Activated B cell treated with CpG ODN at 0.5 μM for 24 hours (primary cell): ENCODE results near the gene APOBEC3F. TPM values are rescaled to one million over a fixed set of nuclear protein-coding genes. Genes with fewer than 3 reads are reported as not detected.
"Not testable (repeated sequence)": the region's sequence is repeated elsewhere in the genome, so short reads cannot be mapped to it uniquely, and the experiment has no call there.

Experiments used
- ATAC-seq: fragments of 200-7000 bp; cut with Tn5 transposase; one replicate; pipeline ENCODE4 v1.10.0; 2021; ENCODE audit warnings: low read depth, mild to moderate bottlenecking, moderate library complexity
- CTCF ChIA-PET: fragments of 350-600 bp; sonication (Branson Sonifier 250); formaldehyde crosslinking; loops from one replicate; lab custom pipeline; 2021; ENCODE audit warnings: antibody characterized with exemption; lab: Charles Lee
- POLR2A ChIA-PET: fragments of 350-600 bp; sonication (Branson Sonifier 250); formaldehyde crosslinking; loops from one replicate; lab custom pipeline; 2021; ENCODE audit warnings: antibody characterized with exemption; lab: Charles Lee
- DNase-seq: peaks from one replicate; pipeline ENCODE4 v3.0.0; 2022
- H3K27ac Mint-ChIP-seq: one replicate; pipeline ENCODE4 v1.8.0; 2020; ENCODE audit warnings: mixed read lengths
- H3K27me3 Mint-ChIP-seq: one replicate; pipeline ENCODE4 v1.8.0; 2021; ENCODE audit warnings: mixed read lengths
- H3K36me3 Mint-ChIP-seq: one replicate; pipeline ENCODE4 v1.8.0; 2021; ENCODE audit warnings: low read depth, mixed read lengths
- H3K4me1 Mint-ChIP-seq: one replicate; pipeline ENCODE4 v1.8.0; 2021; ENCODE audit warnings: mixed read lengths
- H3K4me3 Mint-ChIP-seq: one replicate; pipeline ENCODE4 v1.8.0; 2020; ENCODE audit warnings: mild to moderate bottlenecking, mixed read lengths
- H3K9me3 Mint-ChIP-seq: one replicate; pipeline ENCODE4 v1.8.0; 2020; ENCODE audit warnings: mixed read lengths
- intact Hi-C: fragments of 100-400 bp; cut with micrococcal nuclease; formaldehyde crosslinking; loops from one replicate; pipeline ENCODE4 v1.15.1; 2024
- total RNA-seq: library from RNA; stranded (reverse); gene quantifications from 2 replicates; pipeline ENCODE4 v1.2.3, GENCODE V29; 2022
- TF ChIP-seq, protein P1 (sequence below): fragments of 200-600 bp; IDR thresholded peaks from one replicate; pipeline ENCODE4 v1.8.0; 2022; ENCODE audit warnings: antibody characterized with exemption, mild to moderate bottlenecking

Gene APOBEC3F
- total RNA-seq, 1 donor from 2014 or later = 82.4 TPM

GRCh38 chr22:39007177-39007576 lies 33.5 kb upstream of the APOBEC3F start:
- CTCF ChIA-PET = interaction anchor here (1.0 to 4.0 kb wide), 10 partner anchors 111 to 312 kb away, joined by 3 to 17 read pairs (median 6); no protein-coding TSS in a partner anchor
- H3K36me3 Mint-ChIP-seq = no peaks in the 10 kb centered on the region
- no peak overlapping the region for H3K27ac Mint-ChIP-seq
- ATAC-seq (no peak), DNase-seq (no peak)
- no peaks in the 10 kb centered on the region for H3K9me3 Mint-ChIP-seq
- H3K4me1 Mint-ChIP-seq = peaks cover 32% of the 10 kb centered on the region
- TF ChIP-seq, protein P1, sequence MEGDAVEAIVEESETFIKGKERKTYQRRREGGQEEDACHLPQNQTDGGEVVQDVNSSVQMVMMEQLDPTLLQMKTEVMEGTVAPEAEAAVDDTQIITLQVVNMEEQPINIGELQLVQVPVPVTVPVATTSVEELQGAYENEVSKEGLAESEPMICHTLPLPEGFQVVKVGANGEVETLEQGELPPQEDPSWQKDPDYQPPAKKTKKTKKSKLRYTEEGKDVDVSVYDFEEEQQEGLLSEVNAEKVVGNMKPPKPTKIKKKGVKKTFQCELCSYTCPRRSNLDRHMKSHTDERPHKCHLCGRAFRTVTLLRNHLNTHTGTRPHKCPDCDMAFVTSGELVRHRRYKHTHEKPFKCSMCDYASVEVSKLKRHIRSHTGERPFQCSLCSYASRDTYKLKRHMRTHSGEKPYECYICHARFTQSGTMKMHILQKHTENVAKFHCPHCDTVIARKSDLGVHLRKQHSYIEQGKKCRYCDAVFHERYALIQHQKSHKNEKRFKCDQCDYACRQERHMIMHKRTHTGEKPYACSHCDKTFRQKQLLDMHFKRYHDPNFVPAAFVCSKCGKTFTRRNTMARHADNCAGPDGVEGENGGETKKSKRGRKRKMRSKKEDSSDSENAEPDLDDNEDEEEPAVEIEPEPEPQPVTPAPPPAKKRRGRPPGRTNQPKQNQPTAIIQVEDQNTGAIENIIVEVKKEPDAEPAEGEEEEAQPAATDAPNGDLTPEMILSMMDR = no peak
- POLR2A ChIA-PET = no interaction called here
- H3K27me3 Mint-ChIP-seq = no peaks in the 10 kb centered on the region
- H3K4me3 Mint-ChIP-seq = no peak overlapping the region
- intact Hi-C loops = loop anchor here (1.0 kb wide), 4 partner anchors 111 to 304 kb away; no protein-coding TSS in a partner anchor

- peaks cover 36% of the 10 kb centered on the region for H3K4me1 Mint-ChIP-seq
- H3K27me3 Mint-ChIP-seq, intact Hi-C loops, H3K27ac Mint-ChIP-seq, H3K4me3 Mint-ChIP-seq, ATAC-seq, DNase-seq, H3K9me3 Mint-ChIP-seq, H3K36me3 Mint-ChIP-seq: not testable (repeated sequence)
- ChIA-PET CTCF (interaction anchor here (0.7 to 4.0 kb wide), 8 partner anchors 41 to 310 kb away, joined by 3 to 17 read pairs (median 5); no protein-coding TSS in a partner anchor), POLR2A (interaction anchor here (0.7 to 1.4 kb wide), 2 partner anchors 90 to 311 kb away, joined by 3 to 4 read pairs; partner anchors contain the start of gene RPL3)
These were observed 32.3 kb upstream of the APOBEC3F start for GRCh38 chr22:39008271-39008850.

GRCh38 chr22:39010946-39011345 lies 29.7 kb upstream of the APOBEC3F start:
- no peaks in the 10 kb centered on the region for H3K27me3 Mint-ChIP-seq
- peaks cover 55% of the 10 kb centered on the region for H3K4me1 Mint-ChIP-seq
- no peaks in the 10 kb centered on the region for H3K9me3 Mint-ChIP-seq
- peaks cover 10% of the 10 kb centered on the region for H3K36me3 Mint-ChIP-seq
- TF ChIP-seq, protein P1 = no peak
- ChIA-PET CTCF (no interaction called here), POLR2A (interaction anchor here (1.1 kb wide), 1 partner anchor 309 kb away, joined by 3 read pairs; no protein-coding TSS in a partner anchor)
- no peak for ATAC-seq
- no peak overlapping the region for H3K4me3 Mint-ChIP-seq
- intact Hi-C loops = no loop called here
- no peak for DNase-seq
- peak overlapping the region; percentile 72 for H3K27ac Mint-ChIP-seq

DNA sequence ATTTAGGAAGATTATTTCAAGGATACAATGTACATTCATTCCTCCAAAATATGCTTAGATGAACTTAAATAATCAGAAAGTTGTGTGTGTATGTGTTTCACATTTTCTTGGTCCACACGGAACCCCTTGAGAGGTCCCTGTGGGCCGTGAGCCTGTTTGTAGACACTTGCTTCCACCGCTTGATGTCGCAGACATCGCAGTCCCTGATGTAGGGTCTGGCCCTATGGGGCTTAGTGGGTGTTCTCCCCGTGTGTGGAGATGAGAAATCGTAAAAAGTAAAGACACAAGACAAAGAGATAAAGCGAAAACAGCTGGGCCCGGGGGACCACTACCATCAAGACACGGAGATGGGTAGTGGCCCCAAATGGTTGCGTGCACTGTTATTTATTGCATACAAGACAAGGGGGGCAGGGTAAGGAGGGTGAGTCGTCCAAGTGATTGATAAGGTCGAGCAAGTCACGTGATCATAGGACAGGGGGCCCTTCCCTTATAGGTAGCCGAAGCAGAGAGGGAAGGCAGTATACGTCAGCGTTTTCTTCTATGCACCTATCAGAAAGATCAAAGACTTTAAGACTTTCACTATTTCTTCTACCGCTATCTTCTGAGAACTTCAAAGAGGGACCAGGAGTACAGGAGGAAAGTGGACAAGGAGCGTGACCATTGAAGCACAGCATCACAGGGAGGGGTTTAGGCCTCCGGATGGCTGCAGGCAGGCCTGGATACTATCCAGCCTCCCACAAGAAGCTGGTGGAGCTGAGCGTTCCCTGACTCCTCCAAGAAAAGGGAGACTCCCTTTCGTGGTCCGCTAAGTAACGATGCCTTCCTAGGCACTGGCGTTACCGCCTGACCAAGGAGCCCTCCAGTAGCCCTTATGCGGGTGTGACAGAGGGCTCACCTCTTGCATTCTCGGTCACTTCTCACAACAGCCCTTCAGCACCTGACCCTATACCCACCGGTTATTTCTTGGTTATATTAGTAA lies 27.8 kb upstream of the APOBEC3F start:
- ChIA-PET POLR2A (interaction anchor here (0.6 to 4.1 kb wide), 10 partner anchors 23 to 307 kb away, joined by 3 to 24 read pairs (median 4); no protein-coding TSS in a partner anchor), CTCF (interaction anchor here (1.0 to 2.4 kb wide), 5 partner anchors 9 to 516 kb away, joined by 4 to 6 read pairs (median 5); no protein-coding TSS in a partner anchor)
- Mint-ChIP-seq H3K9me3 (no peaks in the 10 kb centered on the region), H3K36me3 (peaks cover 19% of the 10 kb centered on the region), H3K4me3 (no peak overlapping the region), H3K27ac (peak overlapping the region; percentile 77), H3K4me1 (peaks cover 59% of the 10 kb centered on the region), H3K27me3 (no peaks in the 10 kb centered on the region)
- DNase-seq = no peak
- ATAC-seq = no peak
- intact Hi-C loops = no loop called here
- TF ChIP-seq, protein P1 = no peak

DNA sequence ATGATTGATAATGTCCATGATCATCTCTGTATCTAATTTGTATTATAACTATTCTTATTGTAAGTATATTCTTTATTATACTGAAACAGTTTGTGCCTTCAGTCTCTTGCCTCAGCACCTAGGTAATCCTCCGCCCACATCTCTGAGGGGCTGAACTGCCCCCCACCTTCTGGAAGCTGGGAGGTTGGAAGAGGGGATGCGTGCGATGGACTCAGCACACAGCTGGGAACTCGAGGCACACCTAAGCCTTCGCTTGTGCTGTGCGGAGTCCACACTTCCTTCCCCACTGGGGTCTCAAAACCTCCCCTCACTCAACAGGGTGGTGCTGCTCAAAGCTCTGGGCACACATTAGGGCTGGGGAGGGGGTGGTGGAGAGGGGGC lies 27.1 kb upstream of the APOBEC3F start:
- H3K27me3 Mint-ChIP-seq, DNase-seq, ATAC-seq, intact Hi-C loops, H3K9me3 Mint-ChIP-seq: not testable (repeated sequence)
- Mint-ChIP-seq H3K4me3 (peak overlapping the region; percentile 96), H3K36me3 (peaks cover 25% of the 10 kb centered on the region), H3K4me1 (peaks cover 57% of the 10 kb centered on the region), H3K27ac (peak overlapping the region; percentile 95)
- POLR2A ChIA-PET = interaction anchor here (0.5 to 4.1 kb wide), 11 partner anchors 14 to 608 kb away, joined by 3 to 24 read pairs (median 4); no protein-coding TSS in a partner anchor
- CTCF ChIA-PET = interaction anchor here (1.0 to 2.4 kb wide), 5 partner anchors 10 to 515 kb away, joined by 4 to 6 read pairs (median 5); no protein-coding TSS in a partner anchor
